Measurements from ENCODE around the gene CMTR1. TPM values are rescaled to one million over a fixed set of nuclear protein-coding genes. Genes with fewer than 3 reads are reported as not detected.
A peak's percentile ranks its signal among the peaks of the same experiment; 100 is the strongest.
"Not testable (repeated sequence)": the region's sequence is repeated elsewhere in the genome, so short reads cannot be mapped to it uniquely, and the experiment has no call there.

CMTR1 gene
- total and polyA plus RNA-seq, 4 donors: 4.7 to 25.5 (median 18.8) TPM

DNA sequence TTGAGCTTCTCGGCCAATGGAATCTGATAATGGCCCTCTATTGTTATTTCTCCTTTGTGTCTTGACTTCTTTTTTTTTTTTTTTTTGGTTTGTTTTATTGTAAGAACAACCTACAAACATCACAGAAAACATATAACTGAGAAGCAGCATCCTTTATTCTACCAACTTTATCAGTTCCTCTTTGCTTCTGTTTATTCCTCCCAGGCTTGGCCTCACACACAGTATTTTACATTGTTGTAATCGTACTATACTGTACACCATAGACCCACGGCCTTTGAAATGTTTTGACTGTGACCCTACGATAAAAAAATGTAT lies 67.2 kb downstream of the CMTR1 start:
- Histone ChIP-seq H3K27ac (ENCODE audit: low read depth in 1 of 2, low read length in 2 of 2) (no peak overlapping the region), H3K27me3 (ENCODE audit: control insufficient read depth in 4 of 4, insufficient read depth in 4 of 4, low read length in 3 of 4) (no peaks in the 10 kb centered on the region), H3K9ac (ENCODE audit: low read depth in 1 of 2, low read length in 2 of 2) (no peak overlapping the region), H3K36me3 (ENCODE audit: control insufficient read depth in 4 of 4, insufficient read depth in 3 of 4, low read depth in 1 of 4, low read length in 3 of 4) (no peaks in the 10 kb centered on the region), H3K4me3 (ENCODE audit: low read depth in 1 of 3, low read length in 3 of 3) (peak overlapping the region in 2 of 3 donors; percentile 57 to 88), H3K9me3 (ENCODE audit: control insufficient read depth in 4 of 4, low read length in 3 of 4) (no peaks in the 10 kb centered on the region), H3K4me1 (ENCODE audit: control insufficient read depth in 4 of 4, insufficient read depth in 4 of 4, low read length in 3 of 4) (peaks cover 0 to 12% (median 5%) of the 10 kb centered on the region in 4 donors)
- 71% methylated on average over 4 of the region's 4 CpGs for WGBS
- no peak for DNase-seq (ENCODE audit: low spot score)
- TF ChIP-seq REST (IDR thresholded peaks at IDR 0.05): no peak
- TF ChIP-seq, protein P1, sequence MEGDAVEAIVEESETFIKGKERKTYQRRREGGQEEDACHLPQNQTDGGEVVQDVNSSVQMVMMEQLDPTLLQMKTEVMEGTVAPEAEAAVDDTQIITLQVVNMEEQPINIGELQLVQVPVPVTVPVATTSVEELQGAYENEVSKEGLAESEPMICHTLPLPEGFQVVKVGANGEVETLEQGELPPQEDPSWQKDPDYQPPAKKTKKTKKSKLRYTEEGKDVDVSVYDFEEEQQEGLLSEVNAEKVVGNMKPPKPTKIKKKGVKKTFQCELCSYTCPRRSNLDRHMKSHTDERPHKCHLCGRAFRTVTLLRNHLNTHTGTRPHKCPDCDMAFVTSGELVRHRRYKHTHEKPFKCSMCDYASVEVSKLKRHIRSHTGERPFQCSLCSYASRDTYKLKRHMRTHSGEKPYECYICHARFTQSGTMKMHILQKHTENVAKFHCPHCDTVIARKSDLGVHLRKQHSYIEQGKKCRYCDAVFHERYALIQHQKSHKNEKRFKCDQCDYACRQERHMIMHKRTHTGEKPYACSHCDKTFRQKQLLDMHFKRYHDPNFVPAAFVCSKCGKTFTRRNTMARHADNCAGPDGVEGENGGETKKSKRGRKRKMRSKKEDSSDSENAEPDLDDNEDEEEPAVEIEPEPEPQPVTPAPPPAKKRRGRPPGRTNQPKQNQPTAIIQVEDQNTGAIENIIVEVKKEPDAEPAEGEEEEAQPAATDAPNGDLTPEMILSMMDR (IDR thresholded peaks at IDR 0.05; ENCODE audit: low read depth, low read length, missing input control): no peak
- TF ChIP-seq SP1 (IDR thresholded peaks at IDR 0.05): no peak
- TF ChIP-seq HNF4G (IDR thresholded peaks at IDR 0.05): no peak
- TF ChIP-seq FOXA1 (IDR thresholded peaks at IDR 0.05): no peak
- no peak for TF ChIP-seq YY1 (IDR thresholded peaks at IDR 0.05)
- TF ChIP-seq HNF4A (conservative IDR thresholded peaks at IDR 0.05): no peak
- TF ChIP-seq MAX (IDR thresholded peaks at IDR 0.05): no peak
- no peak for TF ChIP-seq RAD21 (IDR thresholded peaks at IDR 0.05)
- no peak for TF ChIP-seq ATF3 (IDR thresholded peaks at IDR 0.05)
- TF ChIP-seq TAF1 (conservative IDR thresholded peaks at IDR 0.05): no peak
- TF ChIP-seq ZBTB33 (IDR thresholded peaks at IDR 0.05): no peak
- no peak for TF ChIP-seq FOXA2 (IDR thresholded peaks at IDR 0.05)
- no peak for TF ChIP-seq NR2F2 (IDR thresholded peaks at IDR 0.05)
- no peak for TF ChIP-seq RXRA (IDR thresholded peaks at IDR 0.05)
- TF ChIP-seq JUND (IDR thresholded peaks at IDR 0.05): no peak

DNA sequence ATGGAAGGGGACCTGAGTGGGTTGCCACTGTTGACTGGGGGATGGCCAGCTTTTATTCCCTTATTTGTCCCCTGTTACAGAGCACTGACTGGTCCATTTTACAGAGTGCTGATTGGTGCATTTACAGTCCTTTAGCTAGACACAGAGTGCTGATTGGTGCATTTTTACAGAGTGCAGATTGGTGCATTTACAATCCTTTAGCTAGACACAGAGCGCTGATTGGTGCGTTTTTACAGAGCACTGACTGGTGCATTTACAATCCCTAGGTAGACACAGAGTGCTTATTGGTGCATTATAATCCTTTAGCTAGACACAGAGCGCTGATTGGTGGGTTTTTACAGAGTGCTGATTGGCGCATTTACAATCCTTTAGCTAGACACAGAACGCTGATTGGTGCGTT lies 67.9 kb downstream of the CMTR1 start:
- not testable (repeated sequence) for H3K36me3 ChIP-seq (ENCODE audit: control insufficient read depth in 4 of 4, insufficient read depth in 3 of 4, low read depth in 1 of 4, low read length in 3 of 4); H3K9ac ChIP-seq (ENCODE audit: low read depth in 1 of 2, low read length in 2 of 2); H3K27me3 ChIP-seq (ENCODE audit: control insufficient read depth in 4 of 4, insufficient read depth in 4 of 4, low read length in 3 of 4); H3K4me3 ChIP-seq (ENCODE audit: low read depth in 1 of 3, low read length in 3 of 3); H3K9me3 ChIP-seq (ENCODE audit: control insufficient read depth in 4 of 4, low read length in 3 of 4); H3K27ac ChIP-seq (ENCODE audit: low read depth in 1 of 2, low read length in 2 of 2); DNase-seq (ENCODE audit: low spot score)
- 97% methylated on average over 6 of the region's 6 CpGs for WGBS
- peaks cover 0 to 12% (median 5%) of the 10 kb centered on the region in 4 donors for H3K4me1 ChIP-seq (ENCODE audit: control insufficient read depth in 4 of 4, insufficient read depth in 4 of 4, low read length in 3 of 4)
